ENCODE results near the gene DCST2. TPM values are rescaled to one million over a fixed set of nuclear protein-coding genes. Genes with fewer than 3 reads are reported as not detected.

DCST2 gene
- not detected in 2 replicates for total RNA-seq (ENCODE audit: low replicate concordance)

GRCh38 chr1:155033524-155033923 is at the start of gene DCST2, which contains the start of gene DCST1:
TSS of gene DCST2 (minus strand) at chr1:155033781. CDS start at chr1:155033701, 80 bp downstream.
TSS of gene DCST1 (plus strand) at chr1:155033824. CDS start at chr1:155034037, 213 bp downstream.

GRCh38 chr1:155078469-155079209 is 45.1 kb upstream of the DCST2 start, which contains the start of gene EFNA3:
TSS of gene EFNA3 (plus strand) at chr1:155078837. CDS start at chr1:155078942, 105 bp downstream.

GRCh38 chr1:155063550-155064110 is 30.0 kb upstream of the DCST2 start, which contains the start of gene EFNA4:
TSS of gene EFNA4 (plus strand) at chr1:155063740. CDS start at chr1:155063824, 84 bp downstream.

GRCh38 chr1:155050560-155051341 is 17.2 kb upstream of the DCST2 start, which contains the start of gene ADAM15:
TSS of gene ADAM15 (plus strand) at chr1:155051316. CDS start at chr1:155051387, 71 bp downstream.

GRCh38 chr1:155002464-155003226 is 30.9 kb downstream of the DCST2 start, which contains the start of gene ZBTB7B:
TSS of gene ZBTB7B (plus strand) at chr1:155002802. CDS start at chr1:155014661, 11,859 bp downstream.

GRCh38 chr1:154993572-154994268 is 39.9 kb downstream of the DCST2 start, which contains the start of gene LENEP:
TSS of gene LENEP (plus strand) at chr1:154993586. CDS start at chr1:154993608, 22 bp downstream.

GRCh38 chr1:154982897-154983648 is 50.5 kb downstream of the DCST2 start, which contains the start of gene FLAD1:
TSS of gene FLAD1 (plus strand) at chr1:154983344. CDS start at chr1:154983695, 351 bp downstream.

GRCh38 chr1:154974102-154974807 is 59.3 kb downstream of the DCST2 start, which contains the start of gene CKS1B:
TSS of gene CKS1B (plus strand) at chr1:154974681. CDS start at chr1:154974746, 65 bp downstream.

GRCh38 chr1:154970631-154971340 is 62.8 kb downstream of the DCST2 start, which contains the start of gene SHC1:
TSS of gene SHC1 (minus strand) at chr1:154970747. CDS start at chr1:154970526, 221 bp downstream.

Other genes starting within 250 kb of the DCST2 start
- gene KCNN3, start 163.5 kb downstream of the DCST2 start, total RNA-seq (ENCODE audit: low replicate concordance) = under 0.01 TPM in 1 of 2 replicates, not detected in the other
- gene PMVK, start 97.1 kb downstream of the DCST2 start, total RNA-seq (ENCODE audit: low replicate concordance) = 10.2 and 11.4 TPM in 2 replicates
- gene PBXIP1, start 77.7 kb downstream of the DCST2 start, total RNA-seq (ENCODE audit: low replicate concordance) = 66.0 and 101 TPM in 2 replicates
- gene PYGO2, start 72.0 kb downstream of the DCST2 start, total RNA-seq (ENCODE audit: low replicate concordance) = 3.4 and 6.5 TPM in 2 replicates
- gene SHC1, start 63.0 kb downstream of the DCST2 start, total RNA-seq (ENCODE audit: low replicate concordance) = 98.8 and 184 TPM in 2 replicates
- gene CKS1B, start 59.1 kb downstream of the DCST2 start, total RNA-seq (ENCODE audit: low replicate concordance) = 18.6 and 39.5 TPM in 2 replicates
- 13.1 and 19.0 TPM in 2 replicates for gene FLAD1, start 50.4 kb downstream of the DCST2 start, total RNA-seq (ENCODE audit: low replicate concordance)
- 0.68 TPM in 1 of 2 replicates, not detected in the other for gene LENEP, start 40.2 kb downstream of the DCST2 start, total RNA-seq (ENCODE audit: low replicate concordance)
- gene ZBTB7B, start 31.0 kb downstream of the DCST2 start, total RNA-seq (ENCODE audit: low replicate concordance) = 9.1 and 14.1 TPM in 2 replicates
- not detected in 2 replicates for gene DCST1, start within 50 bp of the DCST2 start, total RNA-seq (ENCODE audit: low replicate concordance)
- 48.2 and 64.5 TPM in 2 replicates for gene ADAM15, start 17.5 kb upstream of the DCST2 start, total RNA-seq (ENCODE audit: low replicate concordance)
- 1.8 and 5.7 TPM in 2 replicates for gene EFNA4, start 30.0 kb upstream of the DCST2 start, total RNA-seq (ENCODE audit: low replicate concordance)
- gene EFNA3, start 45.1 kb upstream of the DCST2 start, total RNA-seq (ENCODE audit: low replicate concordance) = 0.35 and 0.90 TPM in 2 replicates
- 0.23 and 4.9 TPM in 2 replicates for gene EFNA1, start 94.1 kb upstream of the DCST2 start, total RNA-seq (ENCODE audit: low replicate concordance)
- 17.9 and 32.0 TPM in 2 replicates for gene SLC50A1, start 102.1 kb upstream of the DCST2 start, total RNA-seq (ENCODE audit: low replicate concordance)
- 27.5 and 42.7 TPM in 2 replicates for gene DPM3, start 106.8 kb upstream of the DCST2 start, total RNA-seq (ENCODE audit: low replicate concordance)
- 86.9 and 102 TPM in 2 replicates for gene KRTCAP2, start 139.5 kb upstream of the DCST2 start, total RNA-seq (ENCODE audit: low replicate concordance)
- gene TRIM46, start 140.1 kb upstream of the DCST2 start, total RNA-seq (ENCODE audit: low replicate concordance) = 1.5 and 3.5 TPM in 2 replicates
- gene THBS3, start 174.1 kb upstream of the DCST2 start, total RNA-seq (ENCODE audit: low replicate concordance) = 35.0 and 52.5 TPM in 2 replicates
- gene MTX1, start 174.9 kb upstream of the DCST2 start, total RNA-seq (ENCODE audit: low replicate concordance) = 30.1 and 45.6 TPM in 2 replicates
- gene ENTREP3, start 221.7 kb upstream of the DCST2 start, total RNA-seq (ENCODE audit: low replicate concordance) = 2.5 and 3.6 TPM in 2 replicates
- 16.7 and 30.7 TPM in 2 replicates for gene SCAMP3, start 228.6 kb upstream of the DCST2 start, total RNA-seq (ENCODE audit: low replicate concordance)
- gene CLK2, start 239.7 kb upstream of the DCST2 start, total RNA-seq (ENCODE audit: low replicate concordance) = 27.1 and 64.4 TPM in 2 replicates
- 0.53 and 1.5 TPM in 2 replicates for gene HCN3, start 243.7 kb upstream of the DCST2 start, total RNA-seq (ENCODE audit: low replicate concordance)

Measured in smooth muscle cell of the coronary artery (primary cell).